Measurements from ENCODE around the gene CLDN25. TPM values are rescaled to one million over a fixed set of nuclear protein-coding genes. Genes with fewer than 3 reads are reported as not detected.

CLDN25 gene
- polyA plus RNA-seq, 4 donors, result not detected

DNA sequence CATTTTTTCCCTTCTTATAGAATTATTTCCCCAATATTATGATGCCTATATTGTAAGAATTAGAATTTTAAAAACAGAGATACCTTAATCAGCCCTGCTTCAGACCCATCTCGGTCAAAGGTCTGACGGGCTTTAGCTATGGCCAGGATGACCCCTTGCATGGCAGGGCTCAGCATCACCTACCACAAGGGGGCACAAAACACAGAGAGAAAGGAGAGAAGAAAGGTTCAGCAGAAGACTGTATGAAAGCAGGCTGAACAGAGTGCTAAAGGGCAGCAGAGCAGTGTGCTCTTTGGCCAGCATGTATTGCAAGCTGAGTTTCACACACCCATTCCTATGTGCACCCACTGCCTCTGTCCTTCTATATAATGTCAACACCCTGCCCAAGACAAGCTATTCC, 26.8 kb downstream of the CLDN25 start:
- DNase-seq (ENCODE audit: low read depth in 4 of 4, low spot score in 3 of 4), result peak in 1 of 4 donors; percentile 1

DNA sequence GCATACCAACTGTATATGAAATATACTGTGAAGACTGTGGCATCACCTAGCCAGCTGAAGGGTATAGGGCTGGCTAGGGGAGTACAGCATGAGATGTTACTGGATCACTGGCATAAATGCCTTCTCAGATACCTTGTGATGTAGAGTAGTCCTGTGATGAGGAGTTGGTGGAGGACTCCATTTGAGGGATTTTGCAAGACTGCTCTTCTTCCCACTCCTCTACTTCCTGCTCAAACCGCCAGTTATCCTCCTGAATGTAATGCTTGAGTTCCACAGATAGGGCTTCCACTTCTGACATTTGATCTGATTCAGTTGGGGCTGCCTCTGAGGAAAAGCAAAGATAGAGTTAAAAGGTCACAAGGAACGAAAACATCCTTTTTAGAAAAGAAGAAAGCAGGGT, 29.3 kb downstream of the CLDN25 start:
- no peak for DNase-seq (ENCODE audit: low read depth in 4 of 4, low spot score in 3 of 4)

DNA sequence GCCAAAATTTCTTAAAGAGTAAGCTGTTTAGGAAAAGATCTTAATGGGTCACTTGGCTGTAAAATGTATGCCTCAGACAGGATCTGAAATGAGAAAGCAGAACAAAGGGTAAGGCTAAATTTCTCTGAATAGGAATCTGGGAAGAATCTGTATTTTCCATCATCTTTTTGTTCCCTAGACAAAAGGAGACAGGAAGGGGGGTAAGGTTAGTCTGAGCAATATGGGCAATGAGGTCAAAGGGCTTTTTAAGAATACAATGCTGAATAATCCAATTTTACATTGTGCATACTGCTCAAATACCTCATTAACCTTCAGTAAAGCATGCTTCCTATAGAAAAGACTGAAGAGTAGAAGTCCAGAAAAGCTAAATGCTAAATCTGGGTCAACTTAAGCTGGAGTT, 34.6 kb downstream of the CLDN25 start:
- DNase-seq (ENCODE audit: low read depth in 4 of 4, low spot score in 3 of 4), result no peak

DNA sequence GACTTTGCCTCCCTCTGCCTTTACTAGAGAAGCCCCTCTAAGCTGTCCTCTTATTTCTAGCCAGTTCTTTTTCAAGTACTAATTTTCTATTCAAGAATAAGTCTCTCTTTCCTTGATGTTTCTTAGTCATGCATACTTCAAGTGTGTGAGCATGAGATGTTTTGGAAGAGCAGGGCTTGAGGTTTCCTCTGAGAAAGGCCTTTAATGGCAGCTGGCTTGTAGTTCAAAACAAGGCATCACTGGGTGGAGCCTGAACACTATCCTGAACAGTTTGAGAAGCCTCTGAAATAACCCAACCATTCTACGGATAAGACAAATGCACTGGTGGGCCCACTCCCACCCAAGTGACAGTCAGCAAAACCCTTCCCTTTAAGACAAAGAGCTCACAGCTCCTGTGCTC, 37.6 kb downstream of the CLDN25 start:
- DNase-seq (ENCODE audit: low read depth in 4 of 4, low spot score in 3 of 4), result no peak

DNA sequence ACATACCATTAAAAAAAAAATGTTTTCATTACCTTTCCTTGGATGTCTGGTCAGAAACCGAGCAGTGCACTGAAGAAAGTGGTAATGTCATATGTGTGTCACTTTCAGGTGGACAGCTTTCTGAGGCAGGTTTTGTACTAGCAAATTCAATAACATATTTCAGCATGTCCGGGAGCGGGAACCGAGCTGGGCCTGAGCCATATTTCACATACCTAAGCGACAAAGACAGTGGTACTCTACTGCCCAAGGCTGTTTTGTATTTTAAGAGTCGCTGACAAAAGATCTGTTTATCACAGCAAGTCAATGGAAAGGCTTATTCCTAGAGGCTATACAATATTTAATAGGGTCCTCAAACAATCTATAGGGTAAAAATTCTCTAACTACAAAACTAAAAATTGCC, 38.0 kb downstream of the CLDN25 start:
- DNase-seq (ENCODE audit: low read depth in 4 of 4, low spot score in 3 of 4), result no peak

DNA sequence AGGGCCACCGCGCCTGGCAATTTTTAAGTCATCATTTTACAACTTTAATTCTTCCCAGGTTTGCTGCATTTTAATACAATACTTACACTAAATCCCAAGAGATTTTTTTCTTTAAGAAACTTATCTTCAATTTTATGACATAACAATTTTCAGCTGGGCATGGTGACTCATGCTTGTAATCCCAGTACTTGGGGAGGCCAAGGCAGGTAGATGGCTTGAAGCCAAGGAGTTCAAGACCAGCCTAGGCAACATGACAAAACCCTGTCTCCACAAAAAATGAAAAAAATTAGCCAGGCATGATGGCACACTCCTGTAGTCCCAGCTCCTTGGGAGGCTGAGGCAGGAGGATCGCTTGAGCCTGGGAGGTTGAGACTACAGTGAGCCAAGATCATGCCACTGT, 38.8 kb downstream of the CLDN25 start:
- DNase-seq (ENCODE audit: low read depth in 4 of 4, low spot score in 3 of 4), result no peak

DNA sequence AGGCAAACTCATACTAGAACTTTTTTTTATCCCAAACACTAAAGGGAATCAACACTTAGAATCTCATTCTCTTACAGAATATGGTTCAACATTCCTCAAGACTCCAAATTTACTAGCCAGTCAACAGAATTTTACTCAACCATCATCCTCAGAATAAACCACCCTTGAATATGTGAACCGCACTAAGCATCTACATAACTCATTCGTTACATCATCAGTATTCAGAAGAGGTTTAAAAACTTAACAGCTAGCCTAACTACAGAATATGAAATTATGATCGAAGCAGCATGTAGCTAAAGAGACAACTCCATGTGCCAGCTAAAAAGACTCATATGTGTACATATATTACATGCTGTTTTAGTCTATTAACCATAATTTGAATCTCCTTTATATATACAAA, 47.9 kb downstream of the CLDN25 start:
- no peak for DNase-seq (ENCODE audit: low read depth in 4 of 4, low spot score in 3 of 4)

DNA sequence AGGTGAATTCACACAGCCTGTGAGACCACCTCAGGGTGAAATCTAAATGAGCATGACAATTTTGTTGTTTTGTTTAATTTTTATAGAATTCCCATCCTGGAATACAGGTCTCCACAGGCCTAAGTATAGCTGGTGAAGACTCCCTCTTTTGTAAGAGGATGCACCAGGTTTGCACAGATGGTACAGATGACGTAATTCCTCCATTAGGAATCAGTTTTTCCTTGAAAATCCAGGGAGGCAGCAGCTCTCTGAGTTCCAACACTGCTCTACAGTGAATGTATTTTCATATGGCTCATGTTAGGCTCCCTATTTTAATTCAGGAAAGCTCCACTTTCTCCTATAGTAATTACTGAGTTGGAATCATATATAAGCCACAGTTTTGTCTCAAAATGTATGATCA, 48.6 kb downstream of the CLDN25 start:
- DNase-seq (ENCODE audit: low read depth in 4 of 4, low spot score in 3 of 4), result no peak

DNA sequence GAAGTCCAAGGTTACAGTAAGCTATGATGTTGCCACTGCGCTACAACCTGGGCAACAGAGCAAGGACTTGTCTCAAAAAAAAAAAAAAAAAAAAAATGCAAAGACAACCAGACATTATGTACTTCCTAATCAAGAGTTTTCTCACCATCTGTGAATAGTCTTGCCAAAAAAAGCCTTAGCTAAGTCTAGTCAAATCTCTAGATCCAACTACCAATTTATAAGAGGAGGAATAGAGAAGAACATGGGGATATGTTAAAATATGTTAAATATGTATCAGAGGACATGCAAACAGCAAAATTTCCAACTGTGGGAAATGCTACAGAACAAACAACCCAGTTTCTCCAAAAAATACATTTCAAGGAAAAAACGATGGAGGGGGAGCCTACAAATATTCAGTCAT, 50.2 kb downstream of the CLDN25 start:
- no peak for DNase-seq (ENCODE audit: low read depth in 4 of 4, low spot score in 3 of 4)

Other genes starting within 250 kb of the CLDN25 start
- under 1 TPM; 0.39 to 0.98 (median 0.78) TPM for gene TMPRSS5, start 73.5 kb upstream of the CLDN25 start, polyA plus RNA-seq (ENCODE audit: insufficient read length in 4 of 4)
- 10 to 100 TPM; 23.1 to 26.9 (median 25.8) TPM for gene ZW10, start 6.1 kb upstream of the CLDN25 start, polyA plus RNA-seq (ENCODE audit: insufficient read length in 4 of 4)
- gene USP28, start 95.8 kb downstream of the CLDN25 start, polyA plus RNA-seq (ENCODE audit: insufficient read length in 4 of 4), result 10 to 100 TPM; 37.8 to 49.1 (median 46.4) TPM
- gene HTR3B, start 125.0 kb downstream of the CLDN25 start, polyA plus RNA-seq (ENCODE audit: insufficient read length in 4 of 4), result under 1 TPM in 1 of 4 donors, not detected in 3; 0.05 TPM
- under 1 TPM in 2 of 4 donors, not detected in 2; 0.13 to 0.17 TPM for gene HTR3A, start 195.3 kb downstream of the CLDN25 start, polyA plus RNA-seq (ENCODE audit: insufficient read length in 4 of 4)